HCT116 (cell line): ENCODE measurements around the gene S100A12.

Source experiments
- SIN3A ChIP-seq: IDR thresholded peaks from 2 replicates; pipeline ENCODE4 v1.6.1; 2012; ENCODE audit warnings: low read depth
- TF ChIP-seq, protein P1 (sequence below), 3 experiments: fragments of 200-600 bp in 1 of 3; sonication (generic) in 1 of 3; IDR thresholded peaks in 2 of 3; conservative IDR thresholded peaks in 1 of 3; 2 replicates each; pipeline ENCODE4 v1.5.1; 2012 to 2017; ENCODE audit warnings: low read depth in 2 of 3, low read length in 2 of 3, antibody characterized with exemption in 1 of 3, borderline replicate concordance in 1 of 3, control low read depth in 1 of 3, mild to moderate bottlenecking in 1 of 3, mixed read lengths in 1 of 3, mixed run types in 1 of 3, moderate library complexity in 1 of 3; ENCODE audit not compliant: insufficient read depth in 1 of 3

DNA sequence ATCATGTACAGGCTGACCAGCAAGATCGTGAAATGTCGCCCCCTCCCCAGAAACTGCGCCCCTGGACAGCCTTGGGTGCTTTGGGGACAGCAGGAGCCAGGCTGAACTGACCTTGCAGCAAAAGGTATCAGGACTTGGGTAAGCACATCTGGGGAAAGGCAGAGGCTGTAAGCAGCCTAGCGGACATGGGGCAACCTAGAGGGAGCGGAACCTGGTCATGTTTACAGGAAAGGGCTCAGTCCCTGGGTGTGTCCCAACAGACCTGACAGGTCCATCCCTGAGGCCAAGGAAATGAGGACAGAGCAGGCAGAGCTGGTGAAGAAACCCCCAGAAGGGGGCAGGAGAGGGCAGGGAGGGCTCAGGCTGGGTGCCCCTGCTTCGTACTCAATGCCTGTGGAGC, 18.5 kb upstream of the S100A12 start:
- TF ChIP-seq, protein P1, sequence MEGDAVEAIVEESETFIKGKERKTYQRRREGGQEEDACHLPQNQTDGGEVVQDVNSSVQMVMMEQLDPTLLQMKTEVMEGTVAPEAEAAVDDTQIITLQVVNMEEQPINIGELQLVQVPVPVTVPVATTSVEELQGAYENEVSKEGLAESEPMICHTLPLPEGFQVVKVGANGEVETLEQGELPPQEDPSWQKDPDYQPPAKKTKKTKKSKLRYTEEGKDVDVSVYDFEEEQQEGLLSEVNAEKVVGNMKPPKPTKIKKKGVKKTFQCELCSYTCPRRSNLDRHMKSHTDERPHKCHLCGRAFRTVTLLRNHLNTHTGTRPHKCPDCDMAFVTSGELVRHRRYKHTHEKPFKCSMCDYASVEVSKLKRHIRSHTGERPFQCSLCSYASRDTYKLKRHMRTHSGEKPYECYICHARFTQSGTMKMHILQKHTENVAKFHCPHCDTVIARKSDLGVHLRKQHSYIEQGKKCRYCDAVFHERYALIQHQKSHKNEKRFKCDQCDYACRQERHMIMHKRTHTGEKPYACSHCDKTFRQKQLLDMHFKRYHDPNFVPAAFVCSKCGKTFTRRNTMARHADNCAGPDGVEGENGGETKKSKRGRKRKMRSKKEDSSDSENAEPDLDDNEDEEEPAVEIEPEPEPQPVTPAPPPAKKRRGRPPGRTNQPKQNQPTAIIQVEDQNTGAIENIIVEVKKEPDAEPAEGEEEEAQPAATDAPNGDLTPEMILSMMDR (IDR thresholded peaks at IDR 0.05 in 2 of 3, conservative IDR thresholded peaks at IDR 0.05 in 1 of 3; ENCODE audit: borderline replicate concordance in 1 of 3, insufficient read depth in 1 of 3, low read depth in 2 of 3, low read length in 2 of 3), result 0 out of 6 replicates have a peak, but pooled peaks of 2 of the 3 experiments have one; percentile 6 to 8
- no peak for TF ChIP-seq SIN3A
